Spleen (tissue), 7 donors: ENCODE measurements around the gene SLC48A1.

Experiments
- CTCF ChIP-seq, 11 experiments: fragments of 200-600 bp in 7 of 11; fragments of 450-650 bp in 4 of 11; sonication (generic) in 4 of 11; IDR thresholded peaks in 8 of 11; conservative IDR thresholded peaks in 3 of 11; 1 replicate in 7 of 11; 2 replicates in 4 of 11; pipeline versions ENCODE4 v1.4.0 to v1.8.0; 2016 to 2021; ENCODE audit warnings: antibody characterized with exemption in 11 of 11, inconsistent platforms in 4 of 11, mild to moderate bottlenecking in 1 of 11
- POLR2A ChIP-seq, 3 donors: fragments of 450-650 bp; IDR thresholded peaks; one replicate each; pipeline ENCODE4 v1.5.1; 2017; ENCODE audit warnings: antibody characterized with exemption in 3 of 3, mild to moderate bottlenecking in 1 of 3
- POLR2AphosphoS5 ChIP-seq, 3 donors: sonication (generic); formaldehyde crosslinking; IDR thresholded peaks; one replicate each; pipeline ENCODE4 v1.5.1; 2017; ENCODE audit warnings: antibody characterized with exemption in 3 of 3
- donor health status: DM: no; HTN: no; CAD: no; lungs with moderate emphysema.
- donor health status: DM: no; HTN: no; CAD: no.
- donor health status: DM: no; HTN: no; CAD: no.

GRCh38 chr12:47750916-47751470 lies 22.0 kb upstream of the SLC48A1 start:
- TF ChIP-seq POLR2A (IDR thresholded peaks at IDR 0.05) (no peak), CTCF (IDR thresholded peaks at IDR 0.05 in 8 of 11, conservative IDR thresholded peaks at IDR 0.05 in 3 of 11) (no peak), POLR2AphosphoS5 (IDR thresholded peaks at IDR 0.05) (no peak)
